Nephron (organoid): ENCODE results near the gene ANTXRL.
"Not testable (repeated sequence)": the region's sequence is repeated elsewhere in the genome, so short reads cannot be mapped to it uniquely, and the experiment has no call there.

Experiments
- H3K27ac Mint-ChIP-seq, 3 experiments: 2 replicates each; pipeline ENCODE4 v1.8.0; 2020; ENCODE audit warnings: mixed read lengths in 3 of 3, mild to moderate bottlenecking in 2 of 3, moderate library complexity in 1 of 3
- H3K27me3 Mint-ChIP-seq: 2 replicates; pipeline ENCODE4 v1.8.0; 2021; ENCODE audit warnings: low read depth, mild to moderate bottlenecking, moderate library complexity, mixed read lengths
- H3K36me3 Mint-ChIP-seq: 2 replicates; pipeline ENCODE4 v1.8.0; 2020; ENCODE audit warnings: low read depth, mixed read lengths
- H3K4me1 Mint-ChIP-seq: 2 replicates; pipeline ENCODE4 v1.8.0; 2020; ENCODE audit warnings: mixed read lengths
- H3K4me3 Mint-ChIP-seq, 3 experiments: 2 replicates each; pipeline ENCODE4 v1.8.0; 2020; ENCODE audit warnings: mild to moderate bottlenecking in 3 of 3, mixed read lengths in 3 of 3, moderate library complexity in 2 of 3
- H3K9me3 Mint-ChIP-seq: 2 replicates; pipeline ENCODE4 v1.8.0; 2020; ENCODE audit warnings: mixed read lengths
- TF ChIP-seq, protein P1 (sequence below), 3 experiments: fragments of 200-600 bp; sonication (generic); IDR thresholded peaks; one replicate each; pipeline ENCODE4 v1.5.0; 2021; ENCODE audit warnings: antibody characterized with exemption in 3 of 3; ENCODE audit not compliant: unreplicated experiment in 3 of 3

Gene ANTXRL

DNA sequence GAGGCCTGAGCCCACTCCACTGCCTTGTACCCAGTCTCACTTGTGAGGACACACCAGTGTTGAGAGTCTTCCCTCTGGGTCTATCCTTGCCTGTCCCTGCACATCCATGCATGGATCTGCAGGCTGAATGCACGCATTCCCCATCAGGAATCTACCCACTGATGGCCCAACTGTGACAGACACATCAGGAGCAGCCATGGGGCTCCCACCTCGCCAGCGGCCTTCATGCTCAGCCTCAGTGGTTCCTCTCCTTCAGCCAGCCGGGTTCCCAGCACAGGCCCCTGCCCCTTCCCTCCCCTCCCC lies 21.3 kb downstream of the ANTXRL start:
- H3K27ac Mint-ChIP-seq, result no peak overlapping the region
- no peaks in the 10 kb centered on the region for H3K36me3 Mint-ChIP-seq
- no peak overlapping the region for H3K4me3 Mint-ChIP-seq
- H3K27me3 Mint-ChIP-seq, result peaks cover 19% of the 10 kb centered on the region
- TF ChIP-seq, protein P1, sequence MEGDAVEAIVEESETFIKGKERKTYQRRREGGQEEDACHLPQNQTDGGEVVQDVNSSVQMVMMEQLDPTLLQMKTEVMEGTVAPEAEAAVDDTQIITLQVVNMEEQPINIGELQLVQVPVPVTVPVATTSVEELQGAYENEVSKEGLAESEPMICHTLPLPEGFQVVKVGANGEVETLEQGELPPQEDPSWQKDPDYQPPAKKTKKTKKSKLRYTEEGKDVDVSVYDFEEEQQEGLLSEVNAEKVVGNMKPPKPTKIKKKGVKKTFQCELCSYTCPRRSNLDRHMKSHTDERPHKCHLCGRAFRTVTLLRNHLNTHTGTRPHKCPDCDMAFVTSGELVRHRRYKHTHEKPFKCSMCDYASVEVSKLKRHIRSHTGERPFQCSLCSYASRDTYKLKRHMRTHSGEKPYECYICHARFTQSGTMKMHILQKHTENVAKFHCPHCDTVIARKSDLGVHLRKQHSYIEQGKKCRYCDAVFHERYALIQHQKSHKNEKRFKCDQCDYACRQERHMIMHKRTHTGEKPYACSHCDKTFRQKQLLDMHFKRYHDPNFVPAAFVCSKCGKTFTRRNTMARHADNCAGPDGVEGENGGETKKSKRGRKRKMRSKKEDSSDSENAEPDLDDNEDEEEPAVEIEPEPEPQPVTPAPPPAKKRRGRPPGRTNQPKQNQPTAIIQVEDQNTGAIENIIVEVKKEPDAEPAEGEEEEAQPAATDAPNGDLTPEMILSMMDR (IDR thresholded peaks at IDR 0.05; ENCODE audit: unreplicated experiment in 3 of 3), result no peak
- no peaks in the 10 kb centered on the region for H3K4me1 Mint-ChIP-seq
- H3K9me3 Mint-ChIP-seq, result no peaks in the 10 kb centered on the region

DNA sequence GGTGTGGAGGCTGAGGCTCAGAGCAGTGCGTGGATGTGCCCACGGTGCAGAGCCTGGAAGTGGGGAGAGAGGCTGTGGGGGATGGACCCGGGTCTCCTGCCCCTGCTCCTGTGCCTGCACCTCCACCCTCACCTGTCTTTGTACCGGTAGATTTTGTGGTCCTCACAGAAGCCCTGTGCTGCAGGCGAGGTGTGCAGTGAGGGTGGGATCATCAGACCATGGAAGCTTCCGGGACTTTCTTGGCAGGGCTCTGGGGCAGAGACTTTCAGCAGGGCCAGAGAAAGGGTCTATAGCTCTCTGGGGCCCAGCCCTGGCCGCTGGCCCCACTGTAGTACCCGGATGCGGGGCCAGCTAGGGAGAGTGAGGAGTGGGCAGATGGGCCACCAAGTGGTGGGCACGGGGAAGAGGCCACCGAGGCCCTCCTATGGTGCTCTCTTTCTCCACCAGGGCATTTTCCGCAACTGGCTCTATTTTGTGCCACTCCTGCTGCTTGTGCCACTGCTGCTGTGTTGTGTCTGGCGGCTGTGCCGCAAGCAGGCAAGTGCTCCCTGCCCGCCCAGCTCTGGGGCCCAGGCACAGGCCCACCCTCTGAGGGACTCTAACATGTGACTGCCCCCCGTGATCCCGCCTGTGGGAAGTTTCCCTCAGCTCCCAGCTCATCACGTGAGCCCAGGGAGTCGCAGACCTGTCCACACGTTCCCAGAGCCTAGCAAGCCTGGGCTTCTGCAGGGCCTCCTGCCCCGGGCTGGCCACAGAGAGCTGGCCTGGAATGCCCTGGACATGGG lies 22.1 kb downstream of the ANTXRL start:
- H3K27ac Mint-ChIP-seq, result no peak overlapping the region
- no peaks in the 10 kb centered on the region for H3K36me3 Mint-ChIP-seq
- no peaks in the 10 kb centered on the region for H3K9me3 Mint-ChIP-seq
- TF ChIP-seq, protein P1 (IDR thresholded peaks at IDR 0.05; ENCODE audit: unreplicated experiment in 3 of 3), result no peak
- no peaks in the 10 kb centered on the region for H3K4me1 Mint-ChIP-seq
- peaks cover 19% of the 10 kb centered on the region for H3K27me3 Mint-ChIP-seq
- H3K4me3 Mint-ChIP-seq, result no peak overlapping the region

DNA sequence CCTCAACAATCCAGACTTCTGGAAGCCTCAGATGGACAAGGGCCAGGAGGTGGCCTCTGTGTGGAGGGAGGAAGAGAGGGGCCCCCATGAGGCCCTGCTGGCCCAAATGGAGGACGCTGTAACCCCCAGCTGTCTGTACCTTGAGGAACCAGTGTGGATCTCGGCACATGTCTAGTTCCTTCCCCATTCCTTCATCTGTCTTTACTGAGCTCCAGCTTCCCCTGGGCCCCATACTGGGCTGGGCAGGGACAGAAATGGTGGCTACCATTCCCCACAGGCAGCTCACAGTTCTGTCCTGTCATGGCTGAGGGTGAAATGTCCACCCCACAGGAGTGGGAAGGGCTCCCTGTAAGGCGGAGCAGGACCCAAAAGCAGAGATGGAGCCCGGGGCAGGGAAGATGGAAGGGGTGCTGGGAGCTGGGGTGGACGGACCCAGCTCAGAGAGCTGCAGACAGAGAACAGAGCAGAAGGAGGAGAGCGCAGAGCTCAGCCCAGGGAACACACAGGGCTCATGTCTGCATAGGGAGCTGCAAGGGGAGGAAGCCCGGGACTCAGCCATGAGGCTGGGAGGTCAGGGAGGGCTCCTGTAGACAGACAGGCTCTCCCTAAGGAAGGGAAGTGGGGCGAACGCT lies 22.8 kb downstream of the ANTXRL start:
- Mint-ChIP-seq H3K27me3 (peaks cover 19% of the 10 kb centered on the region), H3K36me3 (no peaks in the 10 kb centered on the region), H3K4me3 (no peak overlapping the region), H3K9me3 (no peaks in the 10 kb centered on the region), H3K4me1 (no peaks in the 10 kb centered on the region), H3K27ac (no peak overlapping the region)
- TF ChIP-seq, protein P1 (IDR thresholded peaks at IDR 0.05; ENCODE audit: unreplicated experiment in 3 of 3), result no peak

DNA sequence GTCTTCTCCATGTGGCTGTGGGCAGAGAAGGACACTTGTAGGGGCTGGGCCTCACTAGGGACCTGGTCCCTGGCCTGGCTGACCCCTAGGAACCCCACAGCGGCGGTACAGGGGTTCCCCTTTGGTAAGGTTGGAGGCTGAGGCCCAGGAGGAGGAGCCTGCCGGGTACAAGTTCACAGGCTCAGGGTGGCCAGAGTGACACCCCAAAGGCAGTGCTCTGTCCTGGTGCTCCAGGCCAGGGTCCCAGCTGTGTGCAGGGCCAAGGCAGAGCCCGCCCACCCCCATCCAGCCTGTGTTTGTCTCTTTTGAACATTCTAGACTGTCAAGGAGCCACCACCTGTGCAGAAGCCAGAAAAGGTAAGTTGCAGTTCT lies 23.3 kb downstream of the ANTXRL start:
- no peak overlapping the region for H3K27ac Mint-ChIP-seq
- no peaks in the 10 kb centered on the region for H3K4me1 Mint-ChIP-seq
- no peak overlapping the region for H3K4me3 Mint-ChIP-seq
- no peaks in the 10 kb centered on the region for H3K36me3 Mint-ChIP-seq
- peaks cover 20% of the 10 kb centered on the region for H3K27me3 Mint-ChIP-seq
- no peaks in the 10 kb centered on the region for H3K9me3 Mint-ChIP-seq
- TF ChIP-seq, protein P1 (IDR thresholded peaks at IDR 0.05; ENCODE audit: unreplicated experiment in 3 of 3), result no peak

DNA sequence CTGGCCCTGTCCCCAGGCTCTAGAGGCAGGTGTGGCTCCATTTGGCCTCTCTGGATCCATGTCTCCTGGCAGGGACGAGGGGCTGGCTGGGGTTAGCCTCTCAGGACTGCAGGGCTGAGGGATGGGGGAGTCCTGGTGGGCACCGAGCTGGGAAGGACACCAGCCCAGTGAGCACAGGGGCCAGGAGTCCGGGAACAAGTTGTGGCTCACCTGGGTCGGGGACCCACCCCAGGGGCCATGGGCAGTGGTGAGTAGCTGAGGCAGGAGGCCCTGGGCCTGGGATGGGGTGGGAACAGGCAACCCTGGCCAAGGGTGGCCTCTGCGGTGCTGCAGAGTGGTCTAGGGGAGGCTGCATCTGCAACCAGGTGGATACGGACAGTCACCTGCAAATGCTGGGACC lies 24.1 kb downstream of the ANTXRL start:
- Mint-ChIP-seq H3K4me3 (no peak overlapping the region), H3K27ac (no peak overlapping the region), H3K9me3 (no peaks in the 10 kb centered on the region), H3K4me1 (no peaks in the 10 kb centered on the region), H3K36me3 (no peaks in the 10 kb centered on the region), H3K27me3 (peaks cover 22% of the 10 kb centered on the region)
- TF ChIP-seq, protein P1 (IDR thresholded peaks at IDR 0.05; ENCODE audit: unreplicated experiment in 3 of 3), result no peak

DNA sequence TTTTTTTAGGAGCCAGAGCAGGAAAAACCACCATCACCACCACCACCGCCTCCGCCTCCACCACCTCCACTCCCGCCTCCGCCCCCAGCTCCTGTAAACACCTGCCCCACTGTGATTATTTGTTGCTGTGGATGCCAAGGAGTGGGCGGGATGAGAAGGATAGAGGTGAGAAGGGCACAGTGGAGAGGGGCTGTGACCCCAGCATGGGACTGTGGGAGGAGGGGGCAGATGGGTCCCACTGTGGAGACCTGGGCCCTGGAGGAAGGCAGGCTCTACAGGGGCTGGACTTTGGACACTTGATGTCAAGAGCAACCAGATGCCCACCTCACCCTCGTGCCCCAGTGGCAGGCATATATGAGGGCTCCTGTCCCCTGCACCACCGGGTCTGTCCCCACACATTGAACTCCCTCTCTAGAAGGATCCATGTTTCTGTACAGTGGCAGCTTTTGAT lies 24.7 kb downstream of the ANTXRL start:
- H3K9me3 Mint-ChIP-seq, result no peaks in the 10 kb centered on the region
- peaks cover 16% of the 10 kb centered on the region for H3K27me3 Mint-ChIP-seq
- H3K4me1 Mint-ChIP-seq, result no peaks in the 10 kb centered on the region
- no peak overlapping the region for H3K4me3 Mint-ChIP-seq
- no peaks in the 10 kb centered on the region for H3K36me3 Mint-ChIP-seq
- no peak overlapping the region for H3K27ac Mint-ChIP-seq
- TF ChIP-seq, protein P1 (IDR thresholded peaks at IDR 0.05; ENCODE audit: unreplicated experiment in 3 of 3), result no peak

DNA sequence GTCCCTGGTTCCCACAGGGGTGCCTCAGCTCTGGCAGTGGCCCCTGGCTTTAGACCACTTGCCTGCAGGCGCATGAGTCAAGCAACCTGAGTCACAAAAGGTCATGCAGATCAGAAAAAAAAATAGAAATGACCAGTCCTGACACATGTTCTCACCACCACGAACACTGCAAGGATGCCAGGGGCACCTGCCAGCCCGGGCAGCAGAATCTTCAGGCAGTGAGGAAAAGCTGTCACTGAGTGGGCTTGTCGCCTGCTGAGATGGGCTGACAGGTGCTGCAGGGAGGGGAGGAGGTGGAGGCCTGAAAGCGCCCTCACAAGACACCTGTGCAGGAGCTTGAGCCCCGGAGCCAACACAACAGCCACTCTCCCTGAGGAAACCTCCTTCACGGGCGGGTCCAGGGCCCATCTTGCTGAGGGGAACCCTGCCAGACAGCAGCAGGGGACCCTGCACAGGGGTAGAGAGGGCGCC lies 25.2 kb downstream of the ANTXRL start:
- not testable (repeated sequence) for H3K4me1 Mint-ChIP-seq, H3K27ac Mint-ChIP-seq, H3K36me3 Mint-ChIP-seq, H3K9me3 Mint-ChIP-seq, H3K4me3 Mint-ChIP-seq
- peaks cover 16% of the 10 kb centered on the region for H3K27me3 Mint-ChIP-seq
